WTC11 (cell line): ENCODE results near the gene DAPK1. TPM values are rescaled to one million over a fixed set of nuclear protein-coding genes. Genes with fewer than 3 reads are reported as not detected.

Source experiments
- ATAC-seq: fragments of 200-7000 bp; cut with Tn5 transposase; 2 replicates; pipeline ENCODE4 v1.10.0; 2021; ENCODE audit warnings: mild to moderate bottlenecking, moderate library complexity
- CTCF ChIA-PET: fragments of 300-600 bp; sonication (Branson Sonifier 250); formaldehyde crosslinking; loops from one replicate; lab custom pipeline; 2021; ENCODE audit warnings: antibody characterized with exemption; lab: Charles Lee
- POLR2A ChIA-PET: fragments of 350-600 bp; sonication (Branson Sonifier 250); formaldehyde crosslinking; loops from one replicate; lab custom pipeline; 2021; ENCODE audit warnings: antibody characterized with exemption; lab: Charles Lee
- DNase-seq: peaks from one replicate; pipeline ENCODE4 v3.0.0; 2021; ENCODE audit warnings: low spot score
- H3K27ac Mint-ChIP-seq: 2 replicates; pipeline ENCODE4 v1.8.0; 2021; ENCODE audit warnings: mixed read lengths
- H3K27me3 Mint-ChIP-seq: 2 replicates; pipeline ENCODE4 v1.8.0; 2021; ENCODE audit warnings: low read depth, mild to moderate bottlenecking, moderate library complexity, mixed read lengths
- H3K36me3 Mint-ChIP-seq: 2 replicates; pipeline ENCODE4 v1.8.0; 2021; ENCODE audit warnings: mixed read lengths
- H3K4me1 Mint-ChIP-seq: 2 replicates; pipeline ENCODE4 v1.8.0; 2022; ENCODE audit warnings: mixed read lengths
- H3K4me3 Mint-ChIP-seq: 2 replicates; pipeline ENCODE4 v1.8.0; 2021; ENCODE audit warnings: mild to moderate bottlenecking, moderate library complexity, mixed read lengths
- H3K9me3 Mint-ChIP-seq: 2 replicates; pipeline ENCODE4 v1.8.0; 2021; ENCODE audit warnings: mixed read lengths
- ATF1 ChIP-seq: sonication (generic); formaldehyde crosslinking; IDR thresholded peaks from 2 replicates; pipeline ENCODE4 v1.8.1; 2023; ENCODE audit warnings: mild to moderate bottlenecking, moderate library complexity, missing genetic modification reagents
- ATF6 ChIP-seq: sonication (generic); formaldehyde crosslinking; IDR thresholded peaks from 2 replicates; pipeline ENCODE4 v1.8.1; 2023; ENCODE audit warnings: mild to moderate bottlenecking, missing genetic modification reagents
- CBFB ChIP-seq: sonication (generic); formaldehyde crosslinking; IDR thresholded peaks from 2 replicates; pipeline ENCODE4 v1.8.1; 2022; ENCODE audit warnings: mild to moderate bottlenecking, low read depth, missing genetic modification reagents
- ELF4 ChIP-seq: sonication (generic); formaldehyde crosslinking; IDR thresholded peaks from 2 replicates; pipeline ENCODE4 v1.8.1; 2022; ENCODE audit warnings: low read depth, mild to moderate bottlenecking, moderate library complexity, missing genetic modification reagents
- EMX1 ChIP-seq: fragments of 250-450 bp; sonication (Bioruptor Pico); IDR thresholded peaks from 2 replicates; pipeline ENCODE4 v1.8.0; 2021; ENCODE audit warnings: mild to moderate bottlenecking
- FOXJ3 ChIP-seq: sonication (generic); formaldehyde crosslinking; IDR thresholded peaks from 2 replicates; pipeline ENCODE4 v1.9.0; 2021; ENCODE audit warnings: missing genetic modification reagents, mild to moderate bottlenecking, borderline replicate concordance
- JUN ChIP-seq: sonication (generic); formaldehyde crosslinking; IDR thresholded peaks from 2 replicates; pipeline ENCODE4 v1.8.0; 2023; ENCODE audit warnings: mild to moderate bottlenecking, missing genetic modification reagents
- NR2C2 ChIP-seq: sonication (generic); formaldehyde crosslinking; IDR thresholded peaks from 2 replicates; pipeline ENCODE4 v1.8.0; 2022; ENCODE audit warnings: mild to moderate bottlenecking, missing genetic modification reagents
- NR3C1 ChIP-seq: sonication (generic); formaldehyde crosslinking; conservative IDR thresholded peaks from 2 replicates; pipeline ENCODE4 v1.8.1; 2023; ENCODE audit warnings: low read depth, mild to moderate bottlenecking, missing genetic modification reagents
- PRDM15 ChIP-seq: sonication (generic); formaldehyde crosslinking; IDR thresholded peaks from 2 replicates; pipeline ENCODE4 v1.8.0; 2022; ENCODE audit warnings: missing genetic modification reagents
- RELA ChIP-seq: sonication (generic); formaldehyde crosslinking; IDR thresholded peaks from 2 replicates; pipeline ENCODE4 v1.8.1; 2022; ENCODE audit warnings: missing genetic modification reagents, mild to moderate bottlenecking, borderline replicate concordance
- RORB ChIP-seq: fragments of 250-450 bp; sonication (Bioruptor Pico); IDR thresholded peaks from 2 replicates; pipeline ENCODE4 v1.9.0; 2021; ENCODE audit warnings: mild to moderate bottlenecking
- TEAD1 ChIP-seq: sonication (generic); formaldehyde crosslinking; IDR thresholded peaks from 2 replicates; pipeline ENCODE4 v1.8.0; 2022; ENCODE audit warnings: mild to moderate bottlenecking, missing genetic modification reagents
- ZNF138 ChIP-seq: sonication (generic); formaldehyde crosslinking; conservative IDR thresholded peaks from 2 replicates; pipeline ENCODE4 v1.8.1; 2022; ENCODE audit warnings: mild to moderate bottlenecking, moderate library complexity, missing genetic modification reagents
- ZNF232 ChIP-seq: sonication (generic); formaldehyde crosslinking; IDR thresholded peaks from 2 replicates; pipeline ENCODE4 v1.8.0; 2022; ENCODE audit warnings: mild to moderate bottlenecking, missing genetic modification reagents
- ZNF396 ChIP-seq: fragments of 250-450 bp; sonication (Bioruptor Pico); IDR thresholded peaks from 2 replicates; pipeline ENCODE4 v1.8.0; 2021; ENCODE audit warnings: mild to moderate bottlenecking, moderate library complexity, borderline replicate concordance
- ZNF671 ChIP-seq: fragments of 250-450 bp; sonication (Bioruptor Pico); IDR thresholded peaks from 2 replicates; pipeline ENCODE4 v1.8.0; 2021; ENCODE audit warnings: mild to moderate bottlenecking
- total RNA-seq: library from RNA; stranded (reverse); gene quantifications from 3 replicates; pipeline ENCODE4 v1.2.3, GENCODE V29; 2021
- TF ChIP-seq, protein P1 (sequence below): sonication (generic); formaldehyde crosslinking; IDR thresholded peaks from 2 replicates; pipeline ENCODE4 v1.8.1; 2023; ENCODE audit warnings: mild to moderate bottlenecking, missing genetic modification reagents, moderate library complexity
- TF ChIP-seq, protein P2 (sequence below): sonication (generic); formaldehyde crosslinking; conservative IDR thresholded peaks from 2 replicates; pipeline ENCODE4 v1.8.1; 2023; ENCODE audit warnings: mild to moderate bottlenecking, low read depth, missing genetic modification reagents, moderate library complexity
- TF ChIP-seq, protein P3 (sequence below): fragments of 250-450 bp; sonication (Bioruptor Pico); IDR thresholded peaks from 2 replicates; pipeline ENCODE4 v1.9.0; 2021; ENCODE audit warnings: mild to moderate bottlenecking

The DAPK1 gene
- total RNA-seq, 1 experiment from 2014 or later, result 129 TPM

DNA sequence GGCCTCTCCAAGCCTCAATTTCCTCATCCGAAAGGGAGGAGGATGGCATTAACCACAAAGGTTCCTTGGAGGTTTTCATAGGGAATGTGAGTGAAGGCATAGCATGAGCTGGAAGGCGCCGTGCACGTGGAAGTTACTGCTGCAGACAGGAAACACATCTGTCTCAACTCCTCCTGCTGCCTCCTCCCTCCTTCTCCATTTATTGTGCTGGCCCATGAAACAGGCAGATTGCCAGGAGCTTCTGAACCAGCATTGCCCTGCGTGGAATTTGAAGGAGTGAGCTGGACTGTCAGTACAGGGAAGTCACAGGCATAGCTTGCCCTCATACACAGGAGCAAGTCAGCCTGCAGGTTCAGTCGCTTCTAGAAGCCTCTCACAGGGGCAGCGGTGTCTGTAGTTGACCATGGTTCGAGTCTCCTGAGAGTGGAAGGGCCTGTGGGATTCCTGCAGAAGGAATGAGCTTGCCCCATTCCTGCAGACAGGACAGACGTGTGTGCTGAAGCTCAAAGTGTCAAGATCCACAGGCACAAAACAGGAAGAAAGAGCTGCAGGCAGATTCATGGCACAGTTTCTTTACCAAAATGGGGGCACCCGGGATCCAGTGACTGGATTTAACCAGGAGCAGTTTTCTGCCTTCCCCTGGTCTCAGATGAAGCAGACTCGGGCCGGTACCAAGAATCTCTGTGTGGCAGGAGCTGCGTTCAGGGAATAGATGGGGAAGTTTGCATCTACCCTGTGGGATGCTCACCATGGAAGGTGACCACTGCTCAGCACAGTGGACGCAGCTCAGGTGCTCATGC, 179.5 kb downstream of the DAPK1 start:
- Mint-ChIP-seq H3K27me3 (no peaks in the 10 kb centered on the region), H3K4me1 (peaks cover 6% of the 10 kb centered on the region), H3K9me3 (no peaks in the 10 kb centered on the region), H3K36me3 (peaks cover 23% of the 10 kb centered on the region), H3K27ac (peak overlapping the region; percentile 73; the same call in 1 of the 2 replicates), H3K4me3 (no peak overlapping the region)
- ChIA-PET POLR2A (no interaction called here), CTCF (interaction anchor here (0.8 kb wide), 1 partner anchor 15 kb away, joined by 4 read pairs; no protein-coding TSS in a partner anchor)
- DNase-seq (no peak), ATAC-seq (no peak)
- TF ChIP-seq NR2C2 (CRISPR knock-in tag) (no peak), RORB (no peak), RELA (CRISPR knock-in tag) (no peak), ZNF396 (CRISPR knock-in tag) (no peak), ATF1 (CRISPR knock-in tag) (no peak), ZNF138 (CRISPR knock-in tag) (no peak), FOXJ3 (CRISPR knock-in tag) (no peak), CBFB (CRISPR knock-in tag) (no peak), EMX1 (CRISPR knock-in tag) (no peak), NR3C1 (CRISPR knock-in tag) (no peak), JUN (CRISPR knock-in tag) (no peak), TEAD1 (CRISPR knock-in tag) (no peak), ELF4 (CRISPR knock-in tag) (no peak), PRDM15 (CRISPR knock-in tag) (no peak), ATF6 (CRISPR knock-in tag) (no peak), ZNF671 (CRISPR knock-in tag) (no peak), ZNF232 (CRISPR knock-in tag) (no peak)
- TF ChIP-seq, protein P1, sequence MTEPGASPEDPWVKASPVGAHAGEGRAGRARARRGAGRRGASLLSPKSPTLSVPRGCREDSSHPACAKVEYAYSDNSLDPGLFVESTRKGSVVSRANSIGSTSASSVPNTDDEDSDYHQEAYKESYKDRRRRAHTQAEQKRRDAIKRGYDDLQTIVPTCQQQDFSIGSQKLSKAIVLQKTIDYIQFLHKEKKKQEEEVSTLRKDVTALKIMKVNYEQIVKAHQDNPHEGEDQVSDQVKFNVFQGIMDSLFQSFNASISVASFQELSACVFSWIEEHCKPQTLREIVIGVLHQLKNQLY (CRISPR knock-in tag), result no peak
- TF ChIP-seq, protein P2, sequence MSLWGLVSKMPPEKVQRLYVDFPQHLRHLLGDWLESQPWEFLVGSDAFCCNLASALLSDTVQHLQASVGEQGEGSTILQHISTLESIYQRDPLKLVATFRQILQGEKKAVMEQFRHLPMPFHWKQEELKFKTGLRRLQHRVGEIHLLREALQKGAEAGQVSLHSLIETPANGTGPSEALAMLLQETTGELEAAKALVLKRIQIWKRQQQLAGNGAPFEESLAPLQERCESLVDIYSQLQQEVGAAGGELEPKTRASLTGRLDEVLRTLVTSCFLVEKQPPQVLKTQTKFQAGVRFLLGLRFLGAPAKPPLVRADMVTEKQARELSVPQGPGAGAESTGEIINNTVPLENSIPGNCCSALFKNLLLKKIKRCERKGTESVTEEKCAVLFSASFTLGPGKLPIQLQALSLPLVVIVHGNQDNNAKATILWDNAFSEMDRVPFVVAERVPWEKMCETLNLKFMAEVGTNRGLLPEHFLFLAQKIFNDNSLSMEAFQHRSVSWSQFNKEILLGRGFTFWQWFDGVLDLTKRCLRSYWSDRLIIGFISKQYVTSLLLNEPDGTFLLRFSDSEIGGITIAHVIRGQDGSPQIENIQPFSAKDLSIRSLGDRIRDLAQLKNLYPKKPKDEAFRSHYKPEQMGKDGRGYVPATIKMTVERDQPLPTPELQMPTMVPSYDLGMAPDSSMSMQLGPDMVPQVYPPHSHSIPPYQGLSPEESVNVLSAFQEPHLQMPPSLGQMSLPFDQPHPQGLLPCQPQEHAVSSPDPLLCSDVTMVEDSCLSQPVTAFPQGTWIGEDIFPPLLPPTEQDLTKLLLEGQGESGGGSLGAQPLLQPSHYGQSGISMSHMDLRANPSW, result no peak
- TF ChIP-seq, protein P3, sequence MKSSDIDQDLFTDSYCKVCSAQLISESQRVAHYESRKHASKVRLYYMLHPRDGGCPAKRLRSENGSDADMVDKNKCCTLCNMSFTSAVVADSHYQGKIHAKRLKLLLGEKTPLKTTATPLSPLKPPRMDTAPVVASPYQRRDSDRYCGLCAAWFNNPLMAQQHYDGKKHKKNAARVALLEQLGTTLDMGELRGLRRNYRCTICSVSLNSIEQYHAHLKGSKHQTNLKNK (CRISPR knock-in tag), result no peak
